Nephron progenitor cell (in vitro differentiated cells): ENCODE data around the gene ST6GALNAC3.
"Not testable (repeated sequence)": the region's sequence is repeated elsewhere in the genome, so short reads cannot be mapped to it uniquely, and the experiment has no call there.

ENCODE experiments used
- DNase-seq: peaks from one replicate; pipeline ENCODE4 v3.0.0; 2021
- H3K27ac Mint-ChIP-seq: 2 replicates; pipeline ENCODE4 v1.8.0; 2021; ENCODE audit warnings: mild to moderate bottlenecking, moderate library complexity, mixed read lengths
- H3K27me3 Mint-ChIP-seq: 2 replicates; pipeline ENCODE4 v1.8.0; 2021; ENCODE audit warnings: mild to moderate bottlenecking, low read depth, mixed read lengths; ENCODE audit not compliant: poor library complexity
- H3K36me3 Mint-ChIP-seq: 2 replicates; pipeline ENCODE4 v1.8.0; 2021; ENCODE audit warnings: low read depth, mixed read lengths
- H3K4me1 Mint-ChIP-seq: 2 replicates; pipeline ENCODE4 v1.8.0; 2021; ENCODE audit warnings: mixed read lengths
- H3K4me3 Mint-ChIP-seq: 2 replicates; pipeline ENCODE4 v1.8.0; 2021; ENCODE audit warnings: mild to moderate bottlenecking, moderate library complexity, mixed read lengths
- H3K9me3 Mint-ChIP-seq: 2 replicates; pipeline ENCODE4 v1.8.0; 2021; ENCODE audit warnings: mild to moderate bottlenecking, moderate library complexity, mixed read lengths
- CTCF ChIP-seq: fragments of 200-600 bp; sonication (generic); IDR thresholded peaks from 2 replicates; pipeline ENCODE4 v1.5.0; 2021; ENCODE audit warnings: antibody characterized with exemption

The ST6GALNAC3 gene

GRCh38 chr1:76644139-76644538 is 569.6 kb downstream of the ST6GALNAC3 start:
- no peak for TF ChIP-seq CTCF
- no peak for DNase-seq
- H3K4me3 Mint-ChIP-seq: no peak overlapping the region
- peaks cover 14% of the 10 kb centered on the region for H3K36me3 Mint-ChIP-seq
- H3K4me1 Mint-ChIP-seq: no peaks in the 10 kb centered on the region
- H3K27ac Mint-ChIP-seq: no peak overlapping the region
- H3K27me3 Mint-ChIP-seq: peaks cover 3% of the 10 kb centered on the region
- H3K9me3 Mint-ChIP-seq: peaks cover 41% of the 10 kb centered on the region

- Mint-ChIP-seq H3K9me3 (peaks cover 43% of the 10 kb centered on the region), H3K36me3 (peaks cover 20% of the 10 kb centered on the region)
- not testable (repeated sequence) for H3K27ac Mint-ChIP-seq, H3K4me1 Mint-ChIP-seq, DNase-seq, H3K4me3 Mint-ChIP-seq, H3K27me3 Mint-ChIP-seq
Observed at GRCh38 chr1:76652860-76653259, 578.3 kb downstream of the ST6GALNAC3 start.

- peaks cover 22% of the 10 kb centered on the region for H3K9me3 Mint-ChIP-seq
- H3K27me3 Mint-ChIP-seq: no peaks in the 10 kb centered on the region
- H3K4me1 Mint-ChIP-seq: no peaks in the 10 kb centered on the region
- no peak for DNase-seq
- no peak overlapping the region for H3K4me3 Mint-ChIP-seq
- peaks cover 4% of the 10 kb centered on the region for H3K36me3 Mint-ChIP-seq
- no peak overlapping the region for H3K27ac Mint-ChIP-seq
- TF ChIP-seq CTCF: no peak
Observed at GRCh38 chr1:76657623-76658022, 583.1 kb downstream of the ST6GALNAC3 start.

GRCh38 chr1:76659171-76659940 is 584.8 kb downstream of the ST6GALNAC3 start:
- Mint-ChIP-seq H3K27me3 (no peaks in the 10 kb centered on the region), H3K4me3 (no peak overlapping the region), H3K36me3 (peaks cover 4% of the 10 kb centered on the region), H3K27ac (no peak overlapping the region), H3K4me1 (no peaks in the 10 kb centered on the region), H3K9me3 (peaks cover 25% of the 10 kb centered on the region)
- no peak for DNase-seq
- no peak for TF ChIP-seq CTCF

- peaks cover 4% of the 10 kb centered on the region for H3K36me3 Mint-ChIP-seq
Observed at GRCh38 chr1:76661531-76661930, 587.0 kb downstream of the ST6GALNAC3 start.

GRCh38 chr1:76666499-76666898 is 592.0 kb downstream of the ST6GALNAC3 start:
- Mint-ChIP-seq H3K4me1 (peaks cover 34% of the 10 kb centered on the region), H3K27me3 (no peaks in the 10 kb centered on the region), H3K36me3 (peaks cover 7% of the 10 kb centered on the region), H3K4me3 (no peak overlapping the region), H3K27ac (no peak overlapping the region), H3K9me3 (peaks cover 17% of the 10 kb centered on the region)
- no peak for DNase-seq
- no peak for TF ChIP-seq CTCF

More at GRCh38 chr1:76661531-76661930, 587.0 kb downstream of the ST6GALNAC3 start:
- H3K9me3 Mint-ChIP-seq: peaks cover 22% of the 10 kb centered on the region
- TF ChIP-seq CTCF: no peak
- no peak overlapping the region for H3K4me3 Mint-ChIP-seq
- H3K27ac Mint-ChIP-seq: no peak overlapping the region
- H3K4me1 Mint-ChIP-seq: no peaks in the 10 kb centered on the region
- no peak for DNase-seq
- H3K27me3 Mint-ChIP-seq: no peaks in the 10 kb centered on the region
